ENCODE measurements around the gene HBQ1.
"Not testable (repeated sequence)": the region's sequence is repeated elsewhere in the genome, so short reads cannot be mapped to it uniquely, and the experiment has no call there.

HBQ1 gene

GRCh38 chr16:189604-190186 is 9.4 kb downstream of the HBQ1 start:
- H3K9me3 ChIP-seq (ENCODE audit: control insufficient read depth, insufficient read depth, low read depth, low read length): no peaks in the 10 kb centered on the region
- no peak overlapping the region for H3K4me3 ChIP-seq (ENCODE audit: low read depth, low read length)
- H3K36me3 ChIP-seq (ENCODE audit: control insufficient read depth, insufficient read depth, low read length): peaks cover 84% of the 10 kb centered on the region

DNA sequence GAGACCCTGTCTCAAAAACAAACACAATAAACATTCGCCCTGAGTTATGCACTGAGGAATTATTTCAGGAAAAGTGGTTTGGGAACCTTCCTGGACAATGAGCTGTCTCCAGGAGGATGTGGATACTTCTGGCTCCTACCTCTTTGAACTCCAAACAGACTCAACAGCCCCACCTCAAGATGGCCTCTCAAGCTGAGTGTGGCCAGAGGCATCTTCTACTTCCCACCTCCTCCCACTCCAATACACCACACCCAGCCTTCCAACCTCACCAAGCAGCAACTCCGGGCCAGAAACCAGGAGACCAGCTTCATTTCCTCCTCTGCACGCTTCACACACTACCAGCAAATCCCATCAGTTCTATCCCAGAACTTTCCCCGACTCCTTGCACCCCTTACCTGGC is 11.6 kb downstream of the HBQ1 start:
- no peak overlapping the region for H3K4me3 ChIP-seq (ENCODE audit: low read depth, low read length)
- peaks cover 95% of the 10 kb centered on the region for H3K36me3 ChIP-seq (ENCODE audit: control insufficient read depth, insufficient read depth, low read length)
- no peaks in the 10 kb centered on the region for H3K9me3 ChIP-seq (ENCODE audit: control insufficient read depth, insufficient read depth, low read depth, low read length)
- H3K27me3 ChIP-seq (ENCODE audit: control insufficient read depth, insufficient read depth, low read length): no peaks in the 10 kb centered on the region
- no peak overlapping the region for H3K9ac ChIP-seq (ENCODE audit: low read length)
- no peak overlapping the region for H3K27ac ChIP-seq (ENCODE audit: low read depth, low read length)
- H3K4me1 ChIP-seq (ENCODE audit: control insufficient read depth, insufficient read depth, low read length): no peaks in the 10 kb centered on the region

More at GRCh38 chr16:189604-190186, 9.4 kb downstream of the HBQ1 start:
- no peaks in the 10 kb centered on the region for H3K27me3 ChIP-seq (ENCODE audit: control insufficient read depth, insufficient read depth, low read length)
- no peak overlapping the region for H3K9ac ChIP-seq (ENCODE audit: low read length)
- no peak overlapping the region for H3K27ac ChIP-seq (ENCODE audit: low read depth, low read length)
- no peaks in the 10 kb centered on the region for H3K4me1 ChIP-seq (ENCODE audit: control insufficient read depth, insufficient read depth, low read length)

DNA sequence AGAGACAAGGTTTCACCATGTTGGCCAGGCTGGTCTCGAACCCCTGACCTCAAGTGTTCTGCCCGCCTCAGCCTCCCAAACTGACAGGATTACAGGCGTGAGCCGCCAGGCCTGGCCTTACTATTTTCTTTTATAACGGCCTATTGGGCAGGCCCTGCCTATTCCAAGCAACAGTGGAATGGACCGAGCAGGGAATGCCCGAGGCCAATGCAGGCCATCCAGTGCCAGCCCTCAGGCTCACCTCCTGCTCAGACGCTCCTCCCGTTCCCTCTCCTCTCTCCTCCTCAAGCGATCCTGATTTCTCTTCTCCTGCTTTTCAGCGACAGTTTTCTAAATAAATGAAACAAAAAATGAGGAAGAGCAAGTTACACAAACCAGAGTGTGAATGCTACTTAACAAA is 12.4 kb downstream of the HBQ1 start:
- no peak overlapping the region for H3K27ac ChIP-seq (ENCODE audit: low read depth, low read length)
- H3K9me3 ChIP-seq (ENCODE audit: control insufficient read depth, insufficient read depth, low read depth, low read length): no peaks in the 10 kb centered on the region
- H3K4me3 ChIP-seq (ENCODE audit: low read depth, low read length): no peak overlapping the region
- H3K27me3 ChIP-seq (ENCODE audit: control insufficient read depth, insufficient read depth, low read length): no peaks in the 10 kb centered on the region
- no peak overlapping the region for H3K9ac ChIP-seq (ENCODE audit: low read length)
- H3K36me3 ChIP-seq (ENCODE audit: control insufficient read depth, insufficient read depth, low read length): peaks cover 95% of the 10 kb centered on the region
- no peaks in the 10 kb centered on the region for H3K4me1 ChIP-seq (ENCODE audit: control insufficient read depth, insufficient read depth, low read length)

DNA sequence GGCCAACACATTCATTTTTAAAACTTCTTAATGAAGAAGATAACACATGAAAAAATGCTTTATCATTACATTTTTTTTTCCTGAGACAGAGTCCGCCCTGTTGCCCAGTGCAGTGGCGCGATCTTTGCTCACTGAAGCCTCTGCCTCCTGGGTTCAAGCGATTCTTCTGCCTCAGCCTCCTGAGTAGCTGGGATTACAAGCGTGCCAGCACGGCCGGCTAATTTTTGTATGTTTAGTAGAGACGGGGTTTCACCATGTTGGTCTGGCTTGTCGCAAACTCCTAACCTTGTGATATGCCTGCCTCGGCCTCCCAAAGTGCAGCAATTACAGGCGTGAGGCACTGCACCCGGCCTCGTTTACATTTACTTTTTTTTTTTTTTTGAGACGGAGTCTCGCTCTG is 13.2 kb downstream of the HBQ1 start:
- Histone ChIP-seq H3K4me1 (ENCODE audit: control insufficient read depth, insufficient read depth, low read length) (no peaks in the 10 kb centered on the region), H3K36me3 (ENCODE audit: control insufficient read depth, insufficient read depth, low read length) (peaks cover 96% of the 10 kb centered on the region), H3K9ac (ENCODE audit: low read length) (no peak overlapping the region), H3K4me3 (ENCODE audit: low read depth, low read length) (no peak overlapping the region), H3K27me3 (ENCODE audit: control insufficient read depth, insufficient read depth, low read length) (no peaks in the 10 kb centered on the region), H3K9me3 (ENCODE audit: control insufficient read depth, insufficient read depth, low read depth, low read length) (no peaks in the 10 kb centered on the region), H3K27ac (ENCODE audit: low read depth, low read length) (no peak overlapping the region)

DNA sequence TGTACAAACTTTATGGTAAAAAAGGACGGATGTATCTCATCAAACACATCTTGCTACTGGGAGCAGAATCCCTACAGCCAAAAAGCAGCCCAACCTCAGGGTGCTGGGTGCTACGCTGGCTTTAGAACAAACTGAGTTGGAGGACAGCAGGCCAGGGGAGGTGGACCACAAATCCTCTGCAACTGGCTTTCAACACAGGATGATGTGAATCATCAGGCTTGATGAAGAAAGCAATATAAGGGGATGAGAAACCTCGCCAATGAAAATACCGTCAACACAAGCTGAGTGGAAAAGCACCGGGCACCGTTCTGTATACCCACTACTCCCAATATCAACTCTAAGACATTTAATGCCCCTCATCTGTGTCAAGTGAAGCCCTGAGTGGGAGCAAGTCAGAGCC is 14.3 kb downstream of the HBQ1 start:
- Histone ChIP-seq H3K4me1 (ENCODE audit: control insufficient read depth, insufficient read depth, low read length) (no peaks in the 10 kb centered on the region), H3K27me3 (ENCODE audit: control insufficient read depth, insufficient read depth, low read length) (no peaks in the 10 kb centered on the region), H3K36me3 (ENCODE audit: control insufficient read depth, insufficient read depth, low read length) (peaks cover 95% of the 10 kb centered on the region), H3K4me3 (ENCODE audit: low read depth, low read length) (no peak overlapping the region), H3K9me3 (ENCODE audit: control insufficient read depth, insufficient read depth, low read depth, low read length) (no peaks in the 10 kb centered on the region), H3K9ac (ENCODE audit: low read length) (no peak overlapping the region), H3K27ac (ENCODE audit: low read depth, low read length) (no peak overlapping the region)

DNA sequence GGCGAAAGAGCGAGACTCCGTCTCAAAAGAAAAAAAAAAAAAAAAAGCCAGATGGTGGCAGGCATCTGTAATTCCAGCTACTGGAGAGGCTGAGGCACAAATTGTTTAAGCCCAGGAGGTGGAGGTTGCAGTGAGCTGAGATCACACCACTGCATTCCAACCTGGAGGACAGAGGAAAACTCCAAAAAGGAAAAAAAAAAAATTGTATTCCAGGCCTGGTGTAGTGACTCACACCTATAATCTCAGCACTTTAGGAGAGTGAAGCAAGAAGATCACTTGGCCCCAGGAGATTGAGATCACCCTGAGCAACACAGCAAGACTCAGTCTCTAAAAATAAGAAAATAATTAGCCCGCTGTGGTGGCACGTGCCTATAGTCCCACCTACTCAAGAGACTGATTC is 20.1 kb downstream of the HBQ1 start:
- Histone ChIP-seq H3K4me3 (ENCODE audit: low read depth, low read length) (no peak overlapping the region), H3K27me3 (ENCODE audit: control insufficient read depth, insufficient read depth, low read length) (no peaks in the 10 kb centered on the region), H3K27ac (ENCODE audit: low read depth, low read length) (no peak overlapping the region), H3K9me3 (ENCODE audit: control insufficient read depth, insufficient read depth, low read depth, low read length) (no peaks in the 10 kb centered on the region), H3K9ac (ENCODE audit: low read length) (no peak overlapping the region), H3K4me1 (ENCODE audit: control insufficient read depth, insufficient read depth, low read length) (no peaks in the 10 kb centered on the region), H3K36me3 (ENCODE audit: control insufficient read depth, insufficient read depth, low read length) (peaks cover 84% of the 10 kb centered on the region)

- H3K27me3 ChIP-seq (ENCODE audit: control insufficient read depth, insufficient read depth, low read length): no peaks in the 10 kb centered on the region
- no peak overlapping the region for H3K4me3 ChIP-seq (ENCODE audit: low read depth, low read length)
- no peak overlapping the region for H3K9ac ChIP-seq (ENCODE audit: low read length)
- peaks cover 86% of the 10 kb centered on the region for H3K36me3 ChIP-seq (ENCODE audit: control insufficient read depth, insufficient read depth, low read length)
- H3K27ac ChIP-seq (ENCODE audit: low read depth, low read length): no peak overlapping the region
- H3K9me3 ChIP-seq (ENCODE audit: control insufficient read depth, insufficient read depth, low read depth, low read length): no peaks in the 10 kb centered on the region
- no peaks in the 10 kb centered on the region for H3K4me1 ChIP-seq (ENCODE audit: control insufficient read depth, insufficient read depth, low read length)
Observed at GRCh38 chr16:203246-203645, 23.0 kb downstream of the HBQ1 start.

DNA sequence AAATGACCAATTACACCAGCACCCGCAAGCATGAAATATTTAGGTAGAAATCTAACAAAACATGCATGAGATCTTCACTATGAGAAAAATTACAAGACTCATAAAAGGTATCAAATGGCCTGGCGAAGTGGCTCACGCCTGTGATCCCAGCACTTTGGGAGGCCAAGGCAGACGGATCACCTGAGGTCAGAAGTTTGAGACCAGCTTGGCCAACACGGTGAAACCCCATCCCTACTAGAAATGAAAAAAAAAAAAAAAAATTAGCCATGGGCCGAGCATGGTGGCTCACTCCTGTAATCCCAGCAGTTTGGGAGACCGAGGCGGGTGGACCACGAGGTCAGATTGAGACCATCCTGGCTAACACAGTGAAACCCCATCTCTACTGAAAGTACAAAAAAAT is 23.8 kb downstream of the HBQ1 start:
- H3K36me3 ChIP-seq (ENCODE audit: control insufficient read depth, insufficient read depth, low read length): peaks cover 86% of the 10 kb centered on the region
- H3K4me1 ChIP-seq (ENCODE audit: control insufficient read depth, insufficient read depth, low read length); H3K27ac ChIP-seq (ENCODE audit: low read depth, low read length); H3K9me3 ChIP-seq (ENCODE audit: control insufficient read depth, insufficient read depth, low read depth, low read length); H3K9ac ChIP-seq (ENCODE audit: low read length); H3K27me3 ChIP-seq (ENCODE audit: control insufficient read depth, insufficient read depth, low read length); H3K4me3 ChIP-seq (ENCODE audit: low read depth, low read length): not testable (repeated sequence)

- H3K4me3 ChIP-seq (ENCODE audit: low read depth, low read length); H3K27ac ChIP-seq (ENCODE audit: low read depth, low read length); H3K9me3 ChIP-seq (ENCODE audit: control insufficient read depth, insufficient read depth, low read depth, low read length); H3K4me1 ChIP-seq (ENCODE audit: control insufficient read depth, insufficient read depth, low read length); H3K27me3 ChIP-seq (ENCODE audit: control insufficient read depth, insufficient read depth, low read length); H3K9ac ChIP-seq (ENCODE audit: low read length): not testable (repeated sequence)
- H3K36me3 ChIP-seq (ENCODE audit: control insufficient read depth, insufficient read depth, low read length): peaks cover 92% of the 10 kb centered on the region
Observed at GRCh38 chr16:209359-209758, 29.1 kb downstream of the HBQ1 start.

- not testable (repeated sequence) for H3K4me3 ChIP-seq (ENCODE audit: low read depth, low read length); H3K27me3 ChIP-seq (ENCODE audit: control insufficient read depth, insufficient read depth, low read length); H3K9ac ChIP-seq (ENCODE audit: low read length); H3K4me1 ChIP-seq (ENCODE audit: control insufficient read depth, insufficient read depth, low read length); H3K27ac ChIP-seq (ENCODE audit: low read depth, low read length); H3K9me3 ChIP-seq (ENCODE audit: control insufficient read depth, insufficient read depth, low read depth, low read length)
- H3K36me3 ChIP-seq (ENCODE audit: control insufficient read depth, insufficient read depth, low read length): peaks cover 90% of the 10 kb centered on the region
Observed at GRCh38 chr16:211631-212180, 31.4 kb downstream of the HBQ1 start.

- Histone ChIP-seq H3K9me3 (ENCODE audit: control insufficient read depth, insufficient read depth, low read depth, low read length) (no peaks in the 10 kb centered on the region), H3K27ac (ENCODE audit: low read depth, low read length) (no peak overlapping the region), H3K27me3 (ENCODE audit: control insufficient read depth, insufficient read depth, low read length) (no peaks in the 10 kb centered on the region), H3K9ac (ENCODE audit: low read length) (no peak overlapping the region), H3K36me3 (ENCODE audit: control insufficient read depth, insufficient read depth, low read length) (peaks cover 89% of the 10 kb centered on the region), H3K4me1 (ENCODE audit: control insufficient read depth, insufficient read depth, low read length) (no peaks in the 10 kb centered on the region), H3K4me3 (ENCODE audit: low read depth, low read length) (no peak overlapping the region)
Observed at GRCh38 chr16:212999-213398, 32.7 kb downstream of the HBQ1 start.

DNA sequence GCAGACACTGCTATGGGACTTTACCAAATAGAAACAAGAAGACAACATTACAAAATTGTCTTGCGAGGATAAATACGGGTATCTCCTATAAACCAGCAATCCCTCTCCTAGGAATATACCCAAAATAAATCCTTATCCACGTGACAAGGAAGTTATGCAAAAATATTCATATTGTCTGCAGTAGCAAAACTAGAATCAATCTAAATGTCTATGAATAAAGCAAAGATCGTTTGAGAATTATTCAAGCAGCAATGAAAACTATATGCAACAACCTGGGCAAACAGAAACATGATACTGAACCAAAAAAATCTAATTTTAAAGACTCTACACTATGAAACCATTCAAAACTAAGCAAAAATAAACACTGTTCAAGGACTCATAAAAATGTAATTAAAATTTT is 39.8 kb downstream of the HBQ1 start:
- H3K36me3 ChIP-seq (ENCODE audit: control insufficient read depth, insufficient read depth, low read length): peaks cover 78% of the 10 kb centered on the region

More for the DNA sequence above, 39.8 kb downstream of the HBQ1 start:
- H3K27ac ChIP-seq (ENCODE audit: low read depth, low read length): no peak overlapping the region
- H3K4me1 ChIP-seq (ENCODE audit: control insufficient read depth, insufficient read depth, low read length): no peaks in the 10 kb centered on the region
- H3K9me3 ChIP-seq (ENCODE audit: control insufficient read depth, insufficient read depth, low read depth, low read length): no peaks in the 10 kb centered on the region
- H3K4me3 ChIP-seq (ENCODE audit: low read depth, low read length): no peak overlapping the region
- no peaks in the 10 kb centered on the region for H3K27me3 ChIP-seq (ENCODE audit: control insufficient read depth, insufficient read depth, low read length)
- no peak overlapping the region for H3K9ac ChIP-seq (ENCODE audit: low read length)
